Choroid plexus epithelial cell (primary cell): ENCODE results near the gene PZP.
"Not testable (repeated sequence)": the region's sequence is repeated elsewhere in the genome, so short reads cannot be mapped to it uniquely, and the experiment has no call there.

Experiments
- DNase-seq: peaks from one replicate; pipeline ENCODE4 v3.0.0-alpha.2; 2010; ENCODE audit warnings: low read depth
- H3K4me3 ChIP-seq: 2 replicates; pipeline ENCODE4 v1.5.1; 2011; ENCODE audit warnings: low read depth, mild to moderate bottlenecking, control low read depth, low read length, moderate library complexity
- TF ChIP-seq, protein P1 (sequence below): conservative IDR thresholded peaks from 2 replicates; pipeline ENCODE4 v1.5.1; 2011; ENCODE audit warnings: low read depth, mild to moderate bottlenecking, control low read depth, inconsistent platforms, low read length, moderate library complexity

Gene PZP

DNA sequence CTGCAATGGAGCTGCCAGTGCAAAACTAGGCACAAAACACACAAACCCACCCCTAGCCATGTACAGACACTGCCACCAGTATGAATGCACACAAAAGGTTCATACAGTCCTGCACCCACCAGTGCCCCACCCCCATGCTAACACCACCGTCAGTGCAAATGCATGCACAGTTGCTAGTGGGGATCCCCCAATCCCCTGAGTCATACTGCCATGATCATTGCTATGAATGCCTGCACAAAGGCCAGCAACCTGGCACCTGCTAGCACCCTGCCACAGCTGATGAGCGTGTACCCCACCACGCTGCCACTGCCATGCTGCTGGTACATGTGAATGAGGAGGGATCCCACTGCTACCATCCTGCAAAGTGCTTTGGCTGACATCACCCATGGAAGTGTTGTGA is 23.9 kb downstream of the PZP start:
- TF ChIP-seq, protein P1, sequence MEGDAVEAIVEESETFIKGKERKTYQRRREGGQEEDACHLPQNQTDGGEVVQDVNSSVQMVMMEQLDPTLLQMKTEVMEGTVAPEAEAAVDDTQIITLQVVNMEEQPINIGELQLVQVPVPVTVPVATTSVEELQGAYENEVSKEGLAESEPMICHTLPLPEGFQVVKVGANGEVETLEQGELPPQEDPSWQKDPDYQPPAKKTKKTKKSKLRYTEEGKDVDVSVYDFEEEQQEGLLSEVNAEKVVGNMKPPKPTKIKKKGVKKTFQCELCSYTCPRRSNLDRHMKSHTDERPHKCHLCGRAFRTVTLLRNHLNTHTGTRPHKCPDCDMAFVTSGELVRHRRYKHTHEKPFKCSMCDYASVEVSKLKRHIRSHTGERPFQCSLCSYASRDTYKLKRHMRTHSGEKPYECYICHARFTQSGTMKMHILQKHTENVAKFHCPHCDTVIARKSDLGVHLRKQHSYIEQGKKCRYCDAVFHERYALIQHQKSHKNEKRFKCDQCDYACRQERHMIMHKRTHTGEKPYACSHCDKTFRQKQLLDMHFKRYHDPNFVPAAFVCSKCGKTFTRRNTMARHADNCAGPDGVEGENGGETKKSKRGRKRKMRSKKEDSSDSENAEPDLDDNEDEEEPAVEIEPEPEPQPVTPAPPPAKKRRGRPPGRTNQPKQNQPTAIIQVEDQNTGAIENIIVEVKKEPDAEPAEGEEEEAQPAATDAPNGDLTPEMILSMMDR = no peak
- no peak overlapping the region for H3K4me3 ChIP-seq
- no peak for DNase-seq

DNA sequence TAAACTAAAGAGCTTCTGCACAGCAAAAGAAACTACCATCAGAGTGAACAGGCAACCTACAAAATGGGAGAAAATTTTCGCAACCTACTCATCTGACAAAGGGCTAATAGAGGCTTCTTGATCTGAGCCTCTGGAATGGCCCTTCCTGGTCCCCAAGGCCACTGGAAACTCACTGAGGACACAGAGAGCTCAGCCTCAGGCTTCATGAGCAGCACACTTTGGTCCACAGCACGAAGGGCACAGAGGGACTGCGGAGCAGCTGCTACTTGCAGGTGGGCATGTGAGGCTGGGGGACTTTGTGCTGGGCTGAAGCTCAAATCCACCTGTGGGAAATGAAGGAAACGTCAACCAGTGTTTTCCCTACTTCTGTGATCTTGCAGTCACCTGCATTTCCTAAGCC is 27.4 kb downstream of the PZP start:
- TF ChIP-seq, protein P1 = no peak
- no peak overlapping the region for H3K4me3 ChIP-seq
- DNase-seq = no peak

DNA sequence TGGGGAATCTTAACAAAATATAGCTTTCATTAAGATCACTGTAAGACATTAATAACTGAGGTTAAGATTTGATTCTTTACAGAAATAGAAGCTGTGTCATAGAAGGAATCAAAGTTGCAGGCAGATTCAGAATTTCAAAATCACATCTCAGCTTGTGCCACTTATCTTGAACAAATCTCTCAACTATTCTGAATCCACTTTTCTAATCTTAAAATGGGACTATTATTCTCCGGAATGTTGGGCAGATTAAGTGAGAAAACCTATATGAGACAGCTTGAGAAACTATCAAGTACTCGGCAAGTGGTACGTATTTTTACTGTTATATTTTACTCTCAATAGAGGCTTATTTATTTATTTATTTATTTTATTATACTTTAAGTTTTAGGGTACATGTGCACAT is 28.4 kb downstream of the PZP start:
- no peak overlapping the region for H3K4me3 ChIP-seq
- DNase-seq = no peak
- TF ChIP-seq, protein P1 = no peak

DNA sequence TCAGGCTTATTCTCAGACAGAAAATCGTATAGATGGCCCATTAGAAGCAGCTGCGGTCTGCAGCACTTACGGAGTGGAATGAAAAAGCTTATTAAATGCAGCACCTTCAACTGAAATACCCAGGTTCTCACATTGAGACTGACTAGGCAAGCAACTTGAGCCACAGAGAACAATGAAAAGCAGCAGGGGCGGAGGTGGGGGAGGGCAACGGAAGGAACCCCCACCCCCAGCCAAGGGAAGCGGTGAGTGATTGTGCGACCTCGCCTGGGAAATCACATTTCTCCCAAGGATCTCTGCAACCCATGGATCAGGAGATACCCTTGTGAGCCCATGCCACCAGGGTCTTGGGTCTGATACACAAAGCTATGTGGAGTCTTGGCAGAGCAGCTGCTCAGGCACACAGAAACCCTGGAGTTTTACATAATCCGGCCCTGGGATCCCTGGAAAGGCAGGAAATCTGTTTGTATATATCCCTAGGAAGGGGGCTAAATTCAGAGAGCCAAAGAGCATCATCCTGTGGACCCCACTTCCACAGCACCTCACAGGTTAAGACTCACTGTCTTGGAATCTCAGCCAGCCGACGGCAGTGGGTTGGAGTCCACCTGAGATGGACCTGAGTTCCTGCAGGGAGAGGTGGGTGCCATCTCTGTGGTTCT is 38.1 kb downstream of the PZP start:
- no peak for DNase-seq
- H3K4me3 ChIP-seq = no peak overlapping the region
- TF ChIP-seq, protein P1 = no peak

DNA sequence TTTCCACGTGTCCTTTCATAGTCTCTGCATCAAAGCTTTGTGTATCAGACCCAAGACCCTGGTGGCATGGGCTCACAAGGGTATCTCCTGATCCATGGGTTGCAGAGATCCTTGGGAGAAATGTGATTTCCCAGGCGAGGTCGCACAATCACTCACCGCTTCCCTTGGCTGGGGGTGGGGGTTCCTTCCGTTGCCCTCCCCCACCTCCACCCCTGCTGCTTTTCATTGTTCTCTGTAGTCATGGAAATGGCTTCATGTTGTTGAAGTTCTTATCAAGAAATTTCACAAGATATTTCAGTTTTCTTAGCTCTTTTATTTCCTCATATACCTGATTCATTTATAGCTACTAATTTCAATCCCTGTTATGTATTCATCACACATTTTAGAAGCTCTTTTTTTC is 40.9 kb downstream of the PZP start:
- not testable (repeated sequence) for DNase-seq, H3K4me3 ChIP-seq

DNA sequence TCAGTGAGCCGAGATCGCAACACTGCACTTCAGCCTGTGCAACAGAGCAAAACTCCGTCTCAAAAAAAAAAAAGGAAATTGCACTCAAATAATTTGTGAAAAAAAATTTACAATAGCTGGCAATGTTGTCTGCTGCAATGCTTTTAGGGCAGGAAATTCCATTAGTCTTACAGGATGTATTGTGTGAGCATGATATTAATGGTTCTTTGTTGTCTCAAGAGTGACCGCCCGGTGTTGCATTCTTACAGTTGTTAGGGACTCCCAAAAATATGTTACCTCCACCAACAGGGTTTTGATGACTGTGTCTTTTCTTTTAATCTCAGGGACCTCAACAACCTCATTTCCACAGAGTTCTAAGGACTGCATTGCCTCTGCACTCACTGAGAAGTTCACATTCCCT is 44.8 kb downstream of the PZP start:
- TF ChIP-seq, protein P1 = no peak
- no peak overlapping the region for H3K4me3 ChIP-seq
- DNase-seq = no peak

DNA sequence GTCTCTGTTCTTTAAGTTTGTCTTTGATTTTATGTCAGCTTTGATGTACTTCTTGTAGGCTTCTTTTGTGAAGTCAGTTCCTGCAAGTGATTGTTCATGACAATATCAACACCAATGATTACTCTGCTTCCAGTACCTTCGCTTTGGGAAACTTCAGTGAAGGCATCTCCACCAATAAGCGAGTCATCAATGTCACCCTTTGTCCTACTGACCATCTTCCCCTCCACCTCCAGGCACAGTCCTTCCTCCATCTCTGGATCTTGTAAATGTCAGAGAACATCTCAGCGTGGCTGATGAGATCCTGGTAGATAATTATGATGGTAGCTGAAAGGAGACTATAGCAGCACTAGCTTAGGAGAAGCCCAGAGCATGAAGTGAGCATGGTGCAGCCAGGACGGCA is 52.1 kb downstream of the PZP start:
- TF ChIP-seq, protein P1 = no peak
- DNase-seq = no peak
- no peak overlapping the region for H3K4me3 ChIP-seq

DNA sequence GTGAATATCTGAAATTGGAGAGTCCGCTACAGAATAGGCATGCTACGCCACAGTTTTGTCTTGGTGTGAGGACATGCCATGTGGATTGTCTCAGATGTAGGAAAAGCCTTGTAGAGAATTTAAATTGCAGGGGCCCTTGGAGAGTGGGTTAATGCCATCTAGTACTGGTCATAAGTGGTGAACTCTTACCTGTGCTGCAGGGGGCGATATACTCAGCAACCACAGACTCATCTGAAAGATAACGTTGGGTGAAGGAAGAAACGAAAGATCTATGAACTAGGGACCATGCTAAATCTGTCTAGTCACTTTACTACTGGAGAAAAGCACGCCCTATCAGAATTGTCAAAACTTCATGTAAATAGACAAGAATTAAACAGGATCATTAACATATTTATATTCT is 58.8 kb downstream of the PZP start:
- no peak overlapping the region for H3K4me3 ChIP-seq
- DNase-seq = no peak
- TF ChIP-seq, protein P1 = no peak
